ENCODE measurements around the gene LATS2.

LATS2 gene

DNA sequence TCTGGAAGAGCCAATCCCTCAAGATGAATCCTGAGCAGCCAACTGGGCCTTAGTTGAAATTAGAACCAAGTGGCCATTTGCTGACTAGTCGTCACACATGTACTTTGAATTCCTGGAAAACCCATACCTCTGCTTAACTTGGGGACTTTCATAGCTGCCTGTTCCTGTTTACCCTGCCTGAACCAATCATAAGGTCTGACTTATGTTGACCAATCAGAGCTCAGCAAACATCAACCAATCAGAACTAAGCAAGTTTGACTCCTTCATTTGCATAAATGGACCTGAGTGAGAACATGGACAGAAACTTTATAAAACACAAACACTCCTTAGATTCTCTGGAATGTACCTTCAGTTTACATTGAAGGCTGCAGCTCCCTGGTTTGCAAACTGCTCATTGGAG lies 50.8 kb downstream of the LATS2 start:
- H3K4me3 ChIP-seq (ENCODE audit: control insufficient read depth, low read depth, low read length): no peak overlapping the region
- no peak for TF ChIP-seq CTCF (conservative IDR thresholded peaks at IDR 0.05; ENCODE audit: control insufficient read depth, insufficient read depth, low read depth, low read length)
- DNase-seq (ENCODE audit: low read depth): peak; percentile 50

DNA sequence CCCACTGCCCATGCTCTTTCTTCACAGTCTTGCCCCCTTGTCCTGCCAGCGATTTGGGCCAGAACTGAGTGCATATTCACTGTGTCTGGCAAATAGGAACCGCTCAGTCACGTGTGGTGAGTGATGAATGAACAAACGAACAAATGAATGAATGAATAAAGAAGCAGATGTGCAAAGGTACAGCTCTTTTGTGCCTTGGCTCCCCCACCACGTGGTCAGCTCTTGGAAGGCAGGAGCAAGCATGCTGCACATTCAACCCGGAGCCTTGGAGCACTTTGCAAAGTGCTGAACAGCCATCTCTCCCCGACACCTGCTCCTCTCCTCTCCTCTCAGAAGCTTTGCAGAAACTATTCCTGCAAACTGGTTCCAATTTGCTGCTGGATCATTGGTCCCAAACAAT lies 52.4 kb downstream of the LATS2 start:
- TF ChIP-seq CTCF (conservative IDR thresholded peaks at IDR 0.05; ENCODE audit: control insufficient read depth, insufficient read depth, low read depth, low read length): no peak
- DNase-seq (ENCODE audit: low read depth): no peak
- H3K4me3 ChIP-seq (ENCODE audit: control insufficient read depth, low read depth, low read length): no peak overlapping the region

DNA sequence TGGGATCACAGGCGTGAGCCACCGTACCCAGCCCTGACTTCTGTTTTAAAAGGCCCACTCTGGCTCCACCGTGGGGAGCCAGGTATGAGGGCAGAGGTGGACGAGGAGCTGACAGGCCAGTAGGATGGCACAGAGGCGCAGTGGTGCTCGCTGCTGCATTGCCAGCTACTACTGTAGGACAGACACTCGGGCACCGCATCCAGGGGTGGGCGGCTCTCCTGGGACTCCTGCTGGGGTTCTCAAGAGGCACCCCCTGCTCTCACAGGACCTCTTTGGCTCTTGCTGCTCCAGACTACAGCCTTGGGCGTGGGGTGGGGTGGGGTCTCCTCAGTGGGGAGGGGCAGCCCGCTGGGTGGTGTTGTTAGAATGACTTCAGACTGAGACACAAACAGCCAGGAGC lies 53.4 kb downstream of the LATS2 start:
- no peak for TF ChIP-seq CTCF (conservative IDR thresholded peaks at IDR 0.05; ENCODE audit: control insufficient read depth, insufficient read depth, low read depth, low read length)
- DNase-seq (ENCODE audit: low read depth): no peak
- no peak overlapping the region for H3K4me3 ChIP-seq (ENCODE audit: control insufficient read depth, low read depth, low read length)

- DNase-seq (ENCODE audit: low read depth): no peak
- no peak for TF ChIP-seq CTCF (conservative IDR thresholded peaks at IDR 0.05; ENCODE audit: control insufficient read depth, insufficient read depth, low read depth, low read length)
Observed at GRCh38 chr13:21006141-21007005, 55.0 kb downstream of the LATS2 start.

DNA sequence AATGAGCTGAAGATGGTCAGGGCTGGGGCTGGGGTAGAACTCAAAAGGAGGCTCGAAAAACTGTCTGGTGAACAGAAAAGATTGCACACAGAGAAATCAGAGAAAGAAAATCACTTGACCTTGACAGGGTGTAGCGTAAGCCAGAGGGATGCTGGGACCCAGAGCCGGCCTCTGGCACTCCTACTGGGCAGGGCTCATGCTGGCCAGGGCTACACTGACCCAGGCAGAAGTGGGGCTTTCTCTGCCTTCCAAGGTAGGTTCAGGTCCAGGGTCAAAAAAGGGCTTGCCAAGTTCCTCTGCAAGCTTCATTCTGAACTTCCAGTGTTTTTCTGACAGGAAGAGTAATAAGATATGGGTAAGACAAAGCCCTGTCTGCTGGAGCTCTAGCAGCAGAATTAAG lies 56.2 kb downstream of the LATS2 start:
- H3K4me3 ChIP-seq (ENCODE audit: control insufficient read depth, low read depth, low read length): no peak overlapping the region
- DNase-seq (ENCODE audit: low read depth): no peak
- TF ChIP-seq CTCF (conservative IDR thresholded peaks at IDR 0.05; ENCODE audit: control insufficient read depth, insufficient read depth, low read depth, low read length): no peak

More at GRCh38 chr13:21006141-21007005, 55.0 kb downstream of the LATS2 start:
- H3K4me3 ChIP-seq (ENCODE audit: control insufficient read depth, low read depth, low read length): no peak overlapping the region

- H3K4me3 ChIP-seq (ENCODE audit: control insufficient read depth, low read depth, low read length): no peak overlapping the region
- no peak for DNase-seq (ENCODE audit: low read depth)
- TF ChIP-seq CTCF (conservative IDR thresholded peaks at IDR 0.05; ENCODE audit: control insufficient read depth, insufficient read depth, low read depth, low read length): no peak
Observed at GRCh38 chr13:21001471-21001870, 59.9 kb downstream of the LATS2 start.
